ENCODE data around the gene TMEM170B. TPM values are rescaled to one million over a fixed set of nuclear protein-coding genes. Genes with fewer than 3 reads are reported as not detected.
"Not testable (repeated sequence)": the region's sequence is repeated elsewhere in the genome, so short reads cannot be mapped to it uniquely, and the experiment has no call there.

Gene TMEM170B
- total RNA-seq, 1 experiment from 2014 or later = 1.5 TPM

DNA sequence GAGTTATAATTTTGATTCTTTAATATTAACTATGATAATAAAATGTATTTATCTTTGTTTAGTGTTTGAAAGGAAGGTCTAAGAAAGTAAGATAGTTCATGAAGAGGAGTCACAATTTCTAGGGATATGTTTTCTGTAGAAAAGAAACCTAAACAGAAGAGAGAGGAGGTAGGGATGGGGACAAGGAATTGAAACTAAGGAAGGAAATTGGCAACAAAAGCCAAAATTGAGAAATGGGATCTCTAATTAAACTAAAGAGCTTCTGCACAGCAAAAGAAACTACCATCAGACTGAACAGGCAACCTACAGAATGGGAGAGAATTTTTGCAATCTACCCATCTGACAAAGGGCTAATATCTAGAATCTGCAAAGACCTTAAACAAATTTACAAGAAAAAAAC, 10.3 kb downstream of the TMEM170B start:
- not testable (repeated sequence) for DNase-seq; H3K4me3 ChIP-seq; H3K36me3 ChIP-seq; H3K9me3 ChIP-seq (replicated peaks); H3K4me1 ChIP-seq; H3K27ac ChIP-seq; H3K27me3 ChIP-seq

DNA sequence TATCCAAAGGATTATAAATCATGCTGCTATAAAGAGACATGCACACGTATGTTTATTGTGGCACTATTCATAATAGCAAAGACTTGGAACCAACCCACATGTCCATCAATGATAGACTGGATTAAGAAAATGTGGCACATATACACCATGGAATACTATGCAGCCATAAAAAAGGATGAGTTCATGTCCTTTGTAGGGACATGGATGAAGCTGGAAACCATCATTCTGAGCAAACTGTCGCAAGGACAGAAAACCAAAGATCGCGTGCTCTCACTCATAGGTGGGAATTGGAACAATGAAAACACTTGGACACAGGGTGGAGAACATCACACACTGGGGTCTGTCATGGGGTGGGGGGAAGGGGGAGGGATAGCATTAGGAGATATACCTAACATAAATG, 11.0 kb downstream of the TMEM170B start:
- H3K4me1 ChIP-seq; H3K27me3 ChIP-seq; H3K9me3 ChIP-seq (replicated peaks); H3K4me3 ChIP-seq; H3K27ac ChIP-seq; H3K36me3 ChIP-seq; DNase-seq: not testable (repeated sequence)

DNA sequence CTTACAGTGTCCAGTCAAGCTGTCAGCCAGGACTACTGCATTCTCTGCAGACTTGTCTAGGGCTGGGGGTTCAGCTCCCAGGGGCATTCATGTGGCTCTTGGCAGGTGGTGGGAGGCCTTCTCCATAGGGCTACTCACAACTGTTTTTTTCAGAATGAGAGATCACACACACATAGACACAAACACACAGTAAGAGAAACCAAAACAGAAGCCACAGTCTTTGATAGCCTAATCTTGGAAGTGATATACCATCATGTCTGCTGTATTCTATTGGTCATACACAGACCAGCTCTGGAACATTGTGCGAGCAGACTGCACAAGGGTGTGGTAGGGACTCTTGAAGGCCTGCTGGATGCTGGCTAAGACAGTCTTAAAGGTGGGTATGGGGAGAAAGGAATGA, 13.5 kb downstream of the TMEM170B start:
- no peaks in the 10 kb centered on the region for H3K9me3 ChIP-seq (replicated peaks)
- no peak for DNase-seq
- H3K27ac ChIP-seq = no peak overlapping the region

DNA sequence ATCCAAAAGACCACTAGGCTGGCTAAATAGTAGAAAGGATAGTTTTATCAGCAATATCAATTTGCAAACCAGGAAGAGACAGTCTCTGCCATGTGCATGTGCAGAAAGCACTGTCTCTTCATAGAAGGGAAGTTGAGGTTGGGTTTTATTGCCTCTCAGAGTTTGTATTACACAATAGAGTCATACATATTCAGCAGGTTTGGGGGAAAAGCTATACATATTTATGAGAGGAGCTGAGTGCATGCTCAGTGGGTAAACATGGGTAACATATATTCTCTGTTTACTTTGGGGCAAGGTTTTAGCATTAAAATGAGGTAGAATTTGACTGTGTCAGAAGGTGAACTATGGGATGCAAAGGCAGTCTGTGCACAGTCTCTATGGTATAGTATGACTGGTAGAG, 14.9 kb downstream of the TMEM170B start:
- no peak overlapping the region for H3K27ac ChIP-seq
- H3K36me3 ChIP-seq = no peaks in the 10 kb centered on the region
- H3K4me1 ChIP-seq = no peaks in the 10 kb centered on the region
- H3K9me3 ChIP-seq (replicated peaks) = no peaks in the 10 kb centered on the region
- H3K4me3 ChIP-seq = no peak overlapping the region
- no peak for DNase-seq
- H3K27me3 ChIP-seq = no peaks in the 10 kb centered on the region

More for the DNA sequence above, 13.5 kb downstream of the TMEM170B start:
- Histone ChIP-seq H3K27me3 (no peaks in the 10 kb centered on the region), H3K36me3 (no peaks in the 10 kb centered on the region), H3K4me1 (no peaks in the 10 kb centered on the region), H3K4me3 (no peak overlapping the region)

DNA sequence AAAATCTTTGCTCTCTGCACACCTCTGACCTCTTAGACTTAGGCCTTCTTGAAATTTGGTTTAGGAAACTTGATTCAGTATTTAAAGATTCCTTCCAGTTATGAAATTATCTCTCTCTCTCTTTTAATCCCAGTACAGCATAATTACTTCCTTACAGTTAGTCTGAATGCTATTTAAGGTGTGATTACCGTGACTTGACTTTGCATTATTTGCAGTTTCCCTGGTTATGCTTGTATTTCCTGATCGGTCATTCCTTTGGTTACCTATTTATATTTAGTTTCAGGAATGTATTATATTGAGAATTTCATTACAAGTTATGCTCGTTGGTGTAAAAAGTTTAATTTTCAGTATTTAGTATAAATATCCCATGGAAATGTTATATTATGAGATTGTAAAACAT, 16.3 kb downstream of the TMEM170B start:
- H3K9me3 ChIP-seq (replicated peaks) = no peaks in the 10 kb centered on the region
- H3K36me3 ChIP-seq = no peaks in the 10 kb centered on the region
- H3K4me1 ChIP-seq = no peaks in the 10 kb centered on the region
- H3K27me3 ChIP-seq = no peaks in the 10 kb centered on the region
- H3K4me3 ChIP-seq = no peak overlapping the region
- no peak overlapping the region for H3K27ac ChIP-seq
- no peak for DNase-seq

DNA sequence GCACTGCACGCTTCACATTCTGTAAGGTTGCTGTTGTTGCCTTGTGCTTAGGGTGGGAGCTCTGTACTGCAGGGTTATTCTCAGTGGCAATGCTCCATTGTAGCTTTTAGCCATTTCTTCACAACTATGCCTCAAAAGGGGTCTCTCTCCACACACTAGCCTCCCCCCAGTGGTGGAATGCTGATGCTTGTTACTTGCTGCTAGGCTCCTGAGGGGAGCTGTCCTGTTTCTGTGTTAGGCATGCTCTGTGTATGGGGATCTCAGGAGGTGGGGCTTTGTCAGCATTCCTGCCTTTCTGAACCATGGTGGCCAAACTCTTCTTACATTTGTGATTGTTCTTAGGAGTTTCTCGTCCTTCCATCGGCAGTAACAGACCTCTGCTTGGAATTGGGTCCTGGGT, 18.8 kb downstream of the TMEM170B start:
- Histone ChIP-seq H3K36me3 (no peaks in the 10 kb centered on the region), H3K9me3 (replicated peaks) (no peaks in the 10 kb centered on the region), H3K4me1 (no peaks in the 10 kb centered on the region), H3K27ac (no peak overlapping the region), H3K27me3 (no peaks in the 10 kb centered on the region), H3K4me3 (no peak overlapping the region)
- no peak for DNase-seq

DNA sequence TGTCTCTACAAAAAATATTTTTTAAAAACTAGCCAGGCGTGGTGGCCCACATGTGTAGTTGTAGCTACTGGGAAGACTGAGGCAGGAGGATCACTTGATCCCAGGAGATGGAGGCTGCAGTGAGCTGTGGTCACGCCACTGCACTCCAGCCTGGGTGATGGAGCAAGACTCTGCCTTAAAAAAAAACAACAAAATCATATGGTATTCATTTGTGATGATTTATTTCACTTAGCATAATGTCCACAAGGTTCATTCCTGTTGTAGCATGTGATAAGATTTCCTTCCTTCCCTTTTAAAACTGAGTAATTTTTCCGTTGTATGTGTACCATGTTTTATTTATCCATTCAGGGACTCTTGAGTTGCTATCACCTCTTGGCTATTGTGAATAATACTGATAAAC, 26.2 kb downstream of the TMEM170B start:
- Histone ChIP-seq H3K36me3 (no peaks in the 10 kb centered on the region), H3K27me3 (no peaks in the 10 kb centered on the region), H3K4me1 (no peaks in the 10 kb centered on the region), H3K27ac (no peak overlapping the region), H3K9me3 (replicated peaks) (no peaks in the 10 kb centered on the region), H3K4me3 (no peak overlapping the region)
- DNase-seq = no peak

DNA sequence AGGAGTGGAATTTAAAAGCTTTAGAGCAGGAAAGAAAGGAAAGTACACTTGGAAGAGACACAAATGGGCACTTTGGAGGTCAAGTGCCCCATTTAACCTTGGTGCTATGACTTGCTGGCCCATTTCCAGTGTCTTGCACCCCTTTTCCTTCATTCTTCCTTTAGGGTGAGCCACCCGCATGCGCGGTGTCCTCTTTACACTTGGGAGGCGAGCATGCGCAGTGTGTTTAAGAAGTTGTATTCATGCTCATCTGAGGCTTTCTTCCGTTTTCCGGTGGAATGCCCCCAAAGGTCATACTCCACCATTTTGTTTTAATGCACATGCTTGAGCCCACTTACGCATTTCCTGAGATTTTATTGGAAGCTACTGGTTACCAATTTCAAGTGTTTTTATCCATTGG, 29.1 kb downstream of the TMEM170B start:
- H3K36me3 ChIP-seq = no peaks in the 10 kb centered on the region
- no peak overlapping the region for H3K4me3 ChIP-seq
- no peak for DNase-seq
- no peaks in the 10 kb centered on the region for H3K9me3 ChIP-seq (replicated peaks)
- H3K4me1 ChIP-seq = no peaks in the 10 kb centered on the region
- no peaks in the 10 kb centered on the region for H3K27me3 ChIP-seq
- H3K27ac ChIP-seq = no peak overlapping the region

DNA sequence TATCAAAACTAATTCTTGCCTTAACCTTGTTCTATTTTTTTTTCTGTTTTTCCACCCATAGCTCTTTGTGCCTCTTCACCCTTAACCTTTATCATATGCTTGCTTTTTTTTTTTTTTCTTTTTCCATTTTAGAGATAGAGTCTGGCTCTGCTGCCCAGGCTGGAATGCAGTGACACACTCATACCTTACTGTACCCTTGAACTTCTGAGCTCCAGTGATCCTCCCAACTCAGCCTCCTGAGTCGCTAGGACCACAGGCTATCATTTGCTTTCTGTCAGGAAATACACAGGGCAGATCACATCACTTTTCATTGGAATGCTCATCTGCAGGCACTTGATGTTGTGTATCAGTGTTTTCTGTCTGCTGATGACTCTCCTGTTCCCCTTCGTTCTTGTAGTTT, 33.5 kb downstream of the TMEM170B start:
- DNase-seq = no peak
- Histone ChIP-seq H3K4me1 (no peaks in the 10 kb centered on the region), H3K9me3 (replicated peaks) (no peaks in the 10 kb centered on the region), H3K36me3 (no peaks in the 10 kb centered on the region), H3K27ac (no peak overlapping the region), H3K27me3 (no peaks in the 10 kb centered on the region), H3K4me3 (no peak overlapping the region)

DNA sequence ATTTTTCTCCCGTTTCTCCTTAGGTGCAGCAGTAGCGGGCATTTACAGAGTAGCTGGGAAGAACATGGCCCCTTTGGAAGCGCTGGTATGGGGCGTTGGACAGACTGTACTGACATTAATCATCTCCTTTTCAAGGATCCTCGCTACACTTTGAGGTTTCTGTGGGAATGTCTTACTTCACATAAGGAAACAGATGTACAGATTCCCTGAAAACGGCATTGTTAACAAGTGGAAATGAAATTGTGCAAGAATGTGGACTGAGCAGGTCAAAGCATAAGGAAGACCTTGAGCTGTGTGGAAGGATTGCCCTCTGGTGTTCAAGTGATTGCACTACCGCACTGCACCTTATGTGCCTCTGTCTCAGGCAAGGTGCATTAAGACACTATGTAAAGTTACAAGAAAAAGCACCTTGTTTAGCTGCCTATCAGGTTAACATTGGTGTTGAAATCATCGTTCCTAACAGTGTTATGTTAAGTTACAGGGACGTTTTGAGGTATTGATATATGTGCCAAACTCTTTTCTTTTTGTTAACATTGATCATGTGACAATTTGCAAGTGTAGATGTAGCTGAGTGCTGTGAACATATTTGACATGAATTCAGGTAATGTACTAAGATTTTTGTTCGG, 38.0 kb downstream of the TMEM170B start:
- DNase-seq = peak; percentile 29 to 66
- H3K9me3 ChIP-seq (replicated peaks) = no peaks in the 10 kb centered on the region
- no peak overlapping the region for H3K27ac ChIP-seq
- H3K4me1 ChIP-seq = no peaks in the 10 kb centered on the region
- no peaks in the 10 kb centered on the region for H3K27me3 ChIP-seq
- no peak overlapping the region for H3K4me3 ChIP-seq
- H3K36me3 ChIP-seq = no peaks in the 10 kb centered on the region

DNA sequence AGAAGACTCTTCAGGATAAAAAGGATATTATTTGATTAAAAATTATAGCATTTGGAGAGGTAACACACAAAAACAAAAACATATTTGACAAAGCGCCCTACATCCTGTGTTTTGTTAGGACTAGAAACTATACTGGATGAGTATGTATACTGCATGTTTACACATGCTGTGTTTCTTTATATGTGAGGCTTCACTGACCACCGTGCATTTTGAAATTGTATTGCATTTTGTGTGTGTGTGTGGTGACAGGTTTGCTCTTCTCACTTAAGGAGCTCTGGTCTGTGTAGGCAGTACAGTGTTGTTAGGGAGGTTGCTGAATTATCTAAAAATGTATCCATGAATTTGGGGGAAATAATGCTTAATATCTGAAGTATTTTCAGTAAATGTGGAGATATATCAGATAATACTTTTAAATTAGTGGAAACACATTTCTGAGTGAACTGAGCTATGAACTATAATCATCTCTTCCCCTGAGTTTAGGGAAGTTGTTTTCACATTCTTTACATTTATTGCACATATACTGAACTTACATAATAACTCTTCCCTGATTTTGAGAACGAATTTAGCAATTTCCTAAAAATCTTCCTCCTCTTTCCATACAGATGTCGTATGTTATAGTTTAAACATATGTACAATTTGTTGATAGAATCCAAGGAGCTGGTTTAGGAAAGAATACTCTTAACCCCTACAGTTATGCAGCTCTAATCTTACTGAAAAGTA, 43.3 kb downstream of the TMEM170B start:
- H3K36me3 ChIP-seq = no peaks in the 10 kb centered on the region
- no peak overlapping the region for H3K4me3 ChIP-seq
- no peak for DNase-seq
- no peaks in the 10 kb centered on the region for H3K4me1 ChIP-seq
- H3K27ac ChIP-seq = no peak overlapping the region
- H3K9me3 ChIP-seq (replicated peaks) = no peaks in the 10 kb centered on the region
- no peaks in the 10 kb centered on the region for H3K27me3 ChIP-seq

DNA sequence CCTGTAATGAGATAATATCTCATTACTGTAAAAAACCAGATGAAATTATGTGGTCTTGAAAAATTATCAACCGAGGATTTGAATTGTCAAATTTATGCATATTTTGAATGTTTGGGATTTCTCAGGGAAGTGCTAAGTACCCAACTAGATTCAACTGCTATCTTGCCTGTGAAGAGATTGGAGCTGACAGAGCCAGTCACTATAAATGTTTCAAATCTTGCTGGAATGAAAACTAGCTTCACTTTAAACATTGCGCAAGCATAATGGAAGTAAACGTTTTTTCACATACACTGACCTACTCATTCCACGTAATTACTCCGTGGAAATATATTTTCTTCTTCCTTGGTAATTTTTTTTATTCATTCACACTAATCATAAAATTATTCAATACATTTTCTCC, 46.7 kb downstream of the TMEM170B start:
- Histone ChIP-seq H3K4me1 (no peaks in the 10 kb centered on the region; the same call in 1 of the 2 replicates), H3K36me3 (no peaks in the 10 kb centered on the region), H3K27me3 (no peaks in the 10 kb centered on the region), H3K27ac (no peak overlapping the region), H3K4me3 (no peak overlapping the region), H3K9me3 (replicated peaks) (no peaks in the 10 kb centered on the region)
- DNase-seq = no peak

DNA sequence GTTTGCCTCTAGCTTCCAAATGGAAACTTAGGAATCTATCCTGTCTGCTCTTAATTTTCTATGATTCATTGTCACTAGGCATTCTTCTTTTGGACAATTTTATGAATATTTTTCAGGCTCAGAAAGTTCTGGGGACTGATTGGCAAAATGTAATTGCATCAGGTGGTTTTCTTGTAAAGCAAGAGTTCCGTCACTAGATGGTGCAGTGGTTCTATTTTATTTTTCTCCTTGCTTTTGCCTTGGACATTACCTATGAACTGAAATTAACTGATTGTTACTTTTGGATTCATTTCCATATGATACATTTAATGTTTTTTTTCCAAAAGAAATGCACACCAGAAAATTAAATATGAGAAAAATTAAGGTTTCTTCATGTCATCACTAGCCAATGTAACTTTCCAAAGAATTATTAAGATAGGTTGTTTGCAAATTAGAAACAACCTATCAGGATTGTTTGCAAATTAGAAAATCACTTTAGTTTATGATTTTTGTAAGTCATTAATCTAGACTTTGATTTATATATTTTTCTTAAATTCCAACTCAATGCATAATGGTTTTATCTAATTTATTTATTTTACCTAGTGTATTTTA, 48.0 kb downstream of the TMEM170B start:
- peak in 1 of 2 experiments; percentile 49 for DNase-seq
- no peaks in the 10 kb centered on the region for H3K9me3 ChIP-seq (replicated peaks)
- H3K4me3 ChIP-seq = no peak overlapping the region
- no peaks in the 10 kb centered on the region for H3K36me3 ChIP-seq
- no peaks in the 10 kb centered on the region for H3K27me3 ChIP-seq
- H3K27ac ChIP-seq = no peak overlapping the region; the same call in 1 of the 2 replicates
- H3K4me1 ChIP-seq = peaks cover 4% of the 10 kb centered on the region

DNA sequence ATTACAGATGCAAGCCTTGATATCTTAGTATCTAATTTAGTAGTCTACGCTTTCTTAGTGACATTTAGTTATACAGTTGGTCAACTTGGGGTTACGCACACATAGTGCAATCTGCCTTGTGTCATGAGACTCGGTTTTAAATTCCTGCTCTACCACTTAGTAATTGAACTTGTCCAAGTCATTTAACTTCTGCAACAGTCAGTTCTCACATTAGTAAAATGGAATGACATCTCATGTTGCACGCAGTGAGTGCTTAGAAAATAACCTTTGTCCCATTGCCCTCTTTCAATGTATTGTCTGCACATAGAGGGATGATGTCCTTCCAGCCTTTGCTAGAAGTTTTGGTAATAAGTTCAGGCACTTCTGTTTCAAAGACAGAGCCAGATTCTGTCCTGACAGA, 48.6 kb downstream of the TMEM170B start:
- Histone ChIP-seq H3K4me3 (no peak overlapping the region), H3K4me1 (peaks cover 4% of the 10 kb centered on the region), H3K9me3 (replicated peaks) (no peaks in the 10 kb centered on the region), H3K36me3 (no peaks in the 10 kb centered on the region), H3K27ac (peak overlapping the region; percentile 48), H3K27me3 (no peaks in the 10 kb centered on the region)
- no peak for DNase-seq

DNA sequence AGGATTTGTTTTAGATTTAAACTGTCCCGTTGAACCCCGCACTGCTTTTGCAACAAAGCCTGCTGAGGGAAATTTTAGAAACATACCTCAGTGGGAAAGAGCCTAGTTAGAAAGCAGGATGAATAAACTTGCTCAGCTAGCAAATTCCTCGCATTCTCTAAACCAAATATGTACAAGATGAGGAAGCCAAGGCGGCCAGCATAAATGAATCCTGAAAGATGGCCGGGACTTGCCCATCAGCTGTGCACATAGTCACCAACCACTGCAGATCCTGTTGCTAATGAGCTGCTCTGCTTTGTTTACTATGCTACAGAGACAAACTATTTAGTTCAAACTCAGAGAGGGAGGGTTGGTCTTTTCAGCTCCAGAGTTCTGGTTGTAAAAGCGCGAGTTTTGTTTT, 49.0 kb downstream of the TMEM170B start:
- DNase-seq = peak; percentile 26 to 32
- no peaks in the 10 kb centered on the region for H3K9me3 ChIP-seq (replicated peaks)
- no peaks in the 10 kb centered on the region for H3K36me3 ChIP-seq
- H3K4me3 ChIP-seq = no peak overlapping the region
- H3K4me1 ChIP-seq = peaks cover 4% of the 10 kb centered on the region
- H3K27ac ChIP-seq = peak overlapping the region; percentile 48
- H3K27me3 ChIP-seq = no peaks in the 10 kb centered on the region

DNA sequence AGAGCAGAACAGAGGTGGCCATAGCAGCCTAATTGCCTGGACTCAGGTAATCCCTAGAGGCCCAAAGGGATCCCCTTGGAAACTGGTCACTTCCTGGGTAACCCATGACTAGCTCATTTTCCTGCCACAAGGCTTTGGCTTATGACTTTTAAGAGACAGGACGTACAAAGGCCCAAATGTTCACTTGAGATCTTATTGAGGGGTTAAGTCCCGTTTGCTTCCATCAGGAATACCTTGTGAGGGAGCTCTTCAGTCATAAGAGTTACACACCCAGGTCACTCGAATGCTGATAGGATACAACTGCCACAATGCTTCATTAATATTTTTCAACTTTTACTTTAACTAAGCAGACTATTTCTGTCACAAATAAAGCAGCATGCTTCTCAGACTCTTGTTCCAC, 51.7 kb downstream of the TMEM170B start:
- peaks cover 4% of the 10 kb centered on the region for H3K4me1 ChIP-seq
- no peaks in the 10 kb centered on the region for H3K27me3 ChIP-seq
- H3K4me3 ChIP-seq = no peak overlapping the region
- H3K36me3 ChIP-seq = no peaks in the 10 kb centered on the region
- no peaks in the 10 kb centered on the region for H3K9me3 ChIP-seq (replicated peaks)
- no peak overlapping the region for H3K27ac ChIP-seq
- DNase-seq = no peak
